Aorta (tissue), 5 donors: ENCODE measurements around the gene NCOA3. TPM values are rescaled to one million over a fixed set of nuclear protein-coding genes. Genes with fewer than 3 reads are reported as not detected.

Experiments used
- ATAC-seq: fragments of 200-7000 bp; cut with Tn5 transposase; one replicate; pipeline ENCODE4 v1.9.1; 2022; ENCODE audit warnings: moderate library complexity; ENCODE audit not compliant: low FRiP score
- DNase-seq, 2 donors: peaks; one replicate each; pipeline ENCODE4 v3.0.0-alpha.2; 2020
- H3K27ac ChIP-seq, 2 donors: one replicate each; pipeline ENCODE4 v1.5.1; 2013; ENCODE audit warnings: low read length in 2 of 2, mild to moderate bottlenecking in 2 of 2, moderate library complexity in 2 of 2, control low read depth in 1 of 2, inconsistent platforms in 1 of 2, low read depth in 1 of 2
- H3K27me3 ChIP-seq, 2 donors: one replicate each; pipeline ENCODE4 v1.6.1; 2013; ENCODE audit warnings: control low read depth in 1 of 2, low read length in 1 of 2, mild to moderate bottlenecking in 1 of 2, moderate library complexity in 1 of 2; ENCODE audit not compliant: insufficient read depth in 2 of 2, control insufficient read depth in 1 of 2
- H3K36me3 ChIP-seq, 2 donors: one replicate each; pipeline ENCODE4 v1.6.1; 2013; ENCODE audit warnings: control low read depth in 1 of 2, low read length in 1 of 2, mild to moderate bottlenecking in 1 of 2; ENCODE audit not compliant: insufficient read depth in 2 of 2, control insufficient read depth in 1 of 2
- H3K4me1 ChIP-seq, 2 donors: one replicate each; pipeline ENCODE4 v1.6.1; 2013; ENCODE audit warnings: low read length in 2 of 2, control low read depth in 1 of 2, mild to moderate bottlenecking in 1 of 2, moderate library complexity in 1 of 2; ENCODE audit not compliant: insufficient read depth in 2 of 2, control insufficient read depth in 1 of 2
- H3K4me3 ChIP-seq, 2 donors: one replicate each; pipeline ENCODE4 v1.5.1; 2013; ENCODE audit warnings: low read length in 2 of 2, control low read depth in 1 of 2, mild to moderate bottlenecking in 1 of 2
- H3K9me3 ChIP-seq: one replicate; pipeline ENCODE4 v1.6.1; 2013; ENCODE audit warnings: mild to moderate bottlenecking, low read length; ENCODE audit not compliant: control insufficient read depth
- WGBS, 2 donors: extraction: QIAGEN DNeasy Blood & Tissue Kit; methylation state at CpG; one replicate each; pipeline ENCODE4 v1.1.7; 2013; 5-methylcytosine and 5-hydroxymethylcytosine counted together
- intact Hi-C, 2 donors: fragments of 100-400 bp; cut with DNase I; formaldehyde crosslinking; loops; one replicate each; pipeline versions ENCODE4 v1.14.2 to v1.15.0; 2022
- polyA plus RNA-seq, 2 donors: library from polyadenylated mRNA; stranded (reverse); fragments of 200-250 nt; gene quantifications; one replicate each; pipeline ENCODE4 v1.2.3, GENCODE V29; 2013
- total RNA-seq, 2 donors: library from RNA; stranded (reverse); fragmentation: NEBNext Ultra II Directional; extraction: Animal tissue kit (Norgen Biotek cat#: 25700); gene quantifications; one replicate each; pipeline ENCODE4 v1.2.1, GENCODE V29; 2021
- donor health status: healthy with polysubstance abuse.
- donor health status: Bipolar disorder and iron deficiency.
- donor health status: DM: no; HTN: no; CAD: no.
- donor health status: DM: no; HTN: no; CAD: no.
- donor health status: DM: yes; HTN: yes; CAD: no.

The NCOA3 gene
- total and polyA plus RNA-seq, 4 donors = 4.8 to 53.7 (median 27.7) TPM

DNA sequence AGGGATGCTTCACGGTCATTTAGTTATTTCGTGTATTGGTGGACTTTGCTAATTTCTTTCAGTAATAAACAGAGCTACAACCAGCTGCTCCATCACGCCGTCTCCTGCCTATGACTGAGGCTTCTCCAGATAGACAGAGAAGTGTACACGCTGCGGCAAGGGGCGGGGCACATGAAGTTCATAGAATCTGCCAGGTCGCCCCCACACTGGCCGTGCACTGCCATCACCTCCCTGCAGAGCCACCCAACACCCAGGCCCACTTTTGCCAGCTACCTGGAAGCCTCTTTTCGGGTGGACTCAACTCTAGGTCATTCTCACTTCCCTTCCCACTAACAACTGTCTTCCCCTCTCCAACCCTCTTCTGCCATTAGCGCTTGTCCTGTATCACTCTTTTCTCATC is 195.2 kb downstream of the NCOA3 start:
- Histone ChIP-seq H3K27me3 (no peaks in the 10 kb centered on the region), H3K4me3 (no peak overlapping the region), H3K9me3 (peaks cover 2% of the 10 kb centered on the region), H3K27ac (no peak overlapping the region), H3K36me3 (no peaks in the 10 kb centered on the region), H3K4me1 (no peaks in the 10 kb centered on the region)
- 95 to 98% methylated on average over 11 of the region's 11 CpGs for WGBS, 2 donors
- intact Hi-C loops = no loop called here
- DNase-seq (no peak), ATAC-seq (no peak)

DNA sequence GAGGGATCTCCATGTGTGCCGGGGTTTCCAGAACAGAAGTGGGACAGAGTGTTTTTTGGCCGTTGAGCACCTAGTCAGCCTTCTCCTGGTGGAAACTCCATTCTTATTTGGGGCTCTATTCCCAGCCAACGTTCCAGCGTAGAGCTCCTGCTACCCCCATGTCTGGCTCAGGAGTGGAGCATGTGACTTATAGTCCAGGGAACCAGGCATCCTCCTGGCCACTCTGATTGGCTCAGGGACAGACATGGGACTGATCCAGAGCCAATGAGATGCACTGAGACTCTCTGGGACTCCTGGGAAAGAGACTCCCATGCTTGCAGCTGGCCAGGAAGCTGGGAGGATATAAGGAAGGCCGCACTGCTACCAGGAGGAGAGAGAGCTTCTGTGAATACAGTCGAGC is 196.5 kb downstream of the NCOA3 start:
- ATAC-seq = no peak
- WGBS, 2 donors = 92% methylated on average over 6 of the region's 6 CpGs
- H3K9me3 ChIP-seq = no peaks in the 10 kb centered on the region
- no peaks in the 10 kb centered on the region for H3K4me1 ChIP-seq
- H3K36me3 ChIP-seq = no peaks in the 10 kb centered on the region
- intact Hi-C loops = no loop called here
- no peaks in the 10 kb centered on the region for H3K27me3 ChIP-seq
- no peak overlapping the region for H3K4me3 ChIP-seq
- DNase-seq = no peak
- H3K27ac ChIP-seq = no peak overlapping the region

GRCh38 chr20:47699818-47700217 is 198.1 kb downstream of the NCOA3 start:
- 88 to 90% methylated on average over 1 of the region's 1 CpG for whole genome bisulfite sequencing, 2 donors
- Histone ChIP-seq H3K27ac (no peak overlapping the region), H3K9me3 (no peaks in the 10 kb centered on the region), H3K27me3 (no peaks in the 10 kb centered on the region), H3K4me1 (no peaks in the 10 kb centered on the region), H3K4me3 (no peak overlapping the region), H3K36me3 (no peaks in the 10 kb centered on the region)
- DNase-seq (no peak), ATAC-seq (no peak)
- intact Hi-C loops = no loop called here

DNA sequence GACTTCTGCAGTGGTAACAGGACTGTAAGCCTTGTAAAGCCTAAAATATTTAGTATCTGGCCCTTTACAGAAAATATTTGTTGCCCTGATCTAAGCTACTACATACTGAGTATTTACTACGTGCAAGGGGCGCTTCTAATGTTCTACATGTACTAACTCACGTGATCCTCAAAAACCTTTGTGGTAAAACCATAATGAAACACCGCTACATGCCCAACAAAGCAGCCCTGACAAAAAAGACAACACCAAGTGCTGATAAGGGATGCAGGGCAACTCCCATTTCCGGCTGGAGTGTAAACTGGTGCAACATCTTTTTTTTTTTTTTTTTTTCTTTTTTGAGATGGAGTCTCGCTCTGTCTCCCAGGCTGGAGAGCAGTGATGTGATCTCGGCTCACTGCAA is 198.6 kb downstream of the NCOA3 start:
- 81 to 89% methylated on average over 7 of the region's 7 CpGs for WGBS, 2 donors
- no peaks in the 10 kb centered on the region for H3K9me3 ChIP-seq
- no peak overlapping the region for H3K4me3 ChIP-seq
- H3K4me1 ChIP-seq = no peaks in the 10 kb centered on the region
- intact Hi-C loops = no loop called here
- H3K27ac ChIP-seq = no peak overlapping the region
- no peaks in the 10 kb centered on the region for H3K36me3 ChIP-seq
- H3K27me3 ChIP-seq = no peaks in the 10 kb centered on the region
- DNase-seq (no peak), ATAC-seq (no peak)

- no peak for ATAC-seq
- Histone ChIP-seq H3K27me3 (no peaks in the 10 kb centered on the region), H3K27ac (no peak overlapping the region), H3K36me3 (no peaks in the 10 kb centered on the region), H3K4me1 (no peaks in the 10 kb centered on the region), H3K9me3 (no peaks in the 10 kb centered on the region), H3K4me3 (no peak overlapping the region)
- WGBS, 2 donors = 93% methylated on average over 15 of the region's 15 CpGs
- DNase-seq = no peak
- intact Hi-C loops = no loop called here
Measured at GRCh38 chr20:47701612-47702011, 199.9 kb downstream of the NCOA3 start.

DNA sequence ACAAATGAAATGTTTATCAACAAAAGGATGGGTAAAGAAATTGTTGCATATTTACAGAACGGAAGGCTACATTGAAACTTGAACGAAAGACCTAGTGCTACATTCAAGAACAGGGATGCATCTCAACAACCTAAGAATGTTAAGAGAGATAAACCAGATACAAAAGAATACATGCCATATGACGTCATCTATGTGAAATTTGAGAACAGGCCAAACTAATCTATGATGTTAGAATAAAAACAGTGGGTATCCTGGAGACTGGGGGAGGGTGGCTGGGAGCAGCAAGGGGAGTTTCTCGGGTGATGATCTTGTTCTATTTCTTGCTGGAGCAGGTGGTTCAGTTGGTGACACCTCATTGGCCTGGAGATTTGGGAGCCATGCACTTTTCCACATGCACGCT is 202.1 kb downstream of the NCOA3 start:
- H3K27me3 ChIP-seq = no peaks in the 10 kb centered on the region
- no peak overlapping the region for H3K4me3 ChIP-seq
- no peaks in the 10 kb centered on the region for H3K36me3 ChIP-seq
- no peaks in the 10 kb centered on the region for H3K9me3 ChIP-seq
- DNase-seq = no peak
- no peaks in the 10 kb centered on the region for H3K4me1 ChIP-seq
- WGBS, 2 donors = 63 to 69% methylated on average over 5 of the region's 5 CpGs
- intact Hi-C loops = no loop called here
- no peak overlapping the region for H3K27ac ChIP-seq
- ATAC-seq = no peak

GRCh38 chr20:47704746-47705496 is 203.2 kb downstream of the NCOA3 start:
- no peaks in the 10 kb centered on the region for H3K27me3 ChIP-seq
- DNase-seq (no peak), ATAC-seq (no peak)
- H3K36me3 ChIP-seq = no peaks in the 10 kb centered on the region
- no peak overlapping the region for H3K4me3 ChIP-seq
- no peak overlapping the region for H3K27ac ChIP-seq
- no peaks in the 10 kb centered on the region for H3K9me3 ChIP-seq
- intact Hi-C loops = no loop called here
- WGBS, 2 donors = 45 to 53% methylated on average over 15 of the region's 15 CpGs
- H3K4me1 ChIP-seq = no peaks in the 10 kb centered on the region

GRCh38 chr20:47705497-47705856 is 203.8 kb downstream of the NCOA3 start:
- WGBS, 2 donors = 92 to 93% methylated on average over 7 of the region's 7 CpGs

DNA sequence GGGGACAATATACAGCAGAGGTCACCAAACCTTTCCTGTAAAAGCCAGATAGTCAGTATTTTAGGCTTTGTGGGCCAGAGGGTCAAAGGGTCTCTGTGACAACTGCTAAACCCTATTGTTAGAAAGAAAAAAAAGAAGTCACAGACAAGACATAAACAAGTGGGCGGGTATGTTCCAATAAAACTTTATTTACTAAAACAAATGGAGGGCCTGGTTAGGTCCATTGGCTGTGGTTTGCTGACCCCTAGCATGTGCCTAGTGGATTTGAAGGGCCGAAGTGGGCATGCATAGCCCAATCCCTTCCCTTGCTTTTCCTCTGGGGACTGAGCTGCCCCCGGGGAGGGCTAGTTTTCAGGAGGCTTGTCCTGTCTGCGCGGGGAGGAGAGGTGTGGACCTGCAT is 204.7 kb downstream of the NCOA3 start:
- no peak overlapping the region for H3K27ac ChIP-seq
- H3K36me3 ChIP-seq = no peaks in the 10 kb centered on the region
- H3K4me1 ChIP-seq = no peaks in the 10 kb centered on the region
- whole genome bisulfite sequencing, 2 donors = 95 to 98% methylated on average over 5 of the region's 5 CpGs
- H3K4me3 ChIP-seq = no peak overlapping the region
- intact Hi-C loops = no loop called here
- ATAC-seq (no peak), DNase-seq (no peak)
- no peaks in the 10 kb centered on the region for H3K27me3 ChIP-seq
- H3K9me3 ChIP-seq = no peaks in the 10 kb centered on the region

More at GRCh38 chr20:47705497-47705856, 203.8 kb downstream of the NCOA3 start:
- DNase-seq (no peak), ATAC-seq (no peak)
- no peaks in the 10 kb centered on the region for H3K9me3 ChIP-seq
- H3K27me3 ChIP-seq = no peaks in the 10 kb centered on the region
- H3K36me3 ChIP-seq = no peaks in the 10 kb centered on the region
- H3K4me3 ChIP-seq = no peak overlapping the region
- H3K27ac ChIP-seq = no peak overlapping the region
- no peaks in the 10 kb centered on the region for H3K4me1 ChIP-seq
- intact Hi-C loops = no loop called here
